Chondrocyte (in vitro differentiated cells): ENCODE data around the gene KRT9. TPM values are rescaled to one million over a fixed set of nuclear protein-coding genes. Genes with fewer than 3 reads are reported as not detected.
"Not testable (repeated sequence)": the region's sequence is repeated elsewhere in the genome, so short reads cannot be mapped to it uniquely, and the experiment has no call there.

Experiments
- DNase-seq: peaks from one replicate; pipeline ENCODE4 v3.0.0; 2021; ENCODE audit warnings: mixed read lengths, low spot score
- H3K27ac Mint-ChIP-seq: one replicate; pipeline ENCODE4 v1.8.0; 2021; ENCODE audit warnings: mild to moderate bottlenecking, moderate library complexity, mixed read lengths; ENCODE audit not compliant: unreplicated experiment
- H3K27me3 Mint-ChIP-seq: 2 replicates; pipeline ENCODE4 v1.8.0; 2021; ENCODE audit warnings: low read depth, mixed read lengths
- H3K36me3 Mint-ChIP-seq: 2 replicates; pipeline ENCODE4 v1.8.0; 2021; ENCODE audit warnings: low read depth, mixed read lengths
- H3K4me1 Mint-ChIP-seq: 2 replicates; pipeline ENCODE4 v1.8.0; 2021; ENCODE audit warnings: low read depth, mild to moderate bottlenecking, mixed read lengths
- H3K4me3 Mint-ChIP-seq: one replicate; pipeline ENCODE4 v1.8.0; 2021; ENCODE audit warnings: mild to moderate bottlenecking, moderate library complexity, mixed read lengths; ENCODE audit not compliant: unreplicated experiment
- H3K9me3 Mint-ChIP-seq: 2 replicates; pipeline ENCODE4 v1.8.0; 2021; ENCODE audit warnings: low read depth, mixed read lengths
- total RNA-seq: library from RNA; stranded (reverse); gene quantifications from 3 replicates; pipeline ENCODE4 v1.2.1, GENCODE V29; 2021
- TF ChIP-seq, protein P1 (sequence below): fragments of 200-600 bp; sonication (generic); IDR thresholded peaks from 2 replicates; pipeline ENCODE4 v1.5.0; 2021; ENCODE audit warnings: antibody characterized with exemption, mild to moderate bottlenecking, moderate library complexity

KRT9 gene
- total RNA-seq, 1 donor from 2014 or later = not detected

DNA sequence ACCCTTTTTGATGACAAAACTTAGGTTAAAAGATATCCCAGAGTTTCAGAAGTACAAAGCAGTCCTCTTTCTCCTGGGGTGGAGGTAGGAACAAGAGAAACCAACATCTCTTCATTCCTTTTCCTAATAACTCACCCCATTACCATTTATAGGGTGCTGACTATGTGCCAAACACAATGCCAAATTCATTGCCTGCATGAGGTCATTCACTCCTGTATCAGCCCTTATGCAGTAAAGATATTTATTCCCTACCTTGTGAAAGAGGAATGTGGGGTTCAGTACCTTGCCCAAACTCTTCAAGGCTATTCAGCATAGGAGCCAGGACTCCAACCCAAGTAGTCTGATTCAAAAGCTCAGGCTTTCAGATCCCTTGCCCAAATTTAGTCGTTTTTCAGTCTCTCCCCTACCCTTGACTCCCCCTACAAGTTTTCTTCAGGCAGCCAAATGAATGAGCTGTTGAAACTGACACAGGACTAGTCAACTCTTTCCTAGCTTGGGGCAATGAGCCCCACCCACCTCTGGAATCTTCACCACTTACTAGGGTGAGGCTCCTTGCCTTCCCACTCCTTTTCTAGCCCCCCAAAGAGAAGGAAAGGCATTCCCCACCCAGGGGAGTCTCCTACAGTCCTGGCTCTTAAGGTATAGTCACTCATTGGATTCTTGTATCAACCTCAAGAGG is 9.0 kb upstream of the KRT9 start:
- TF ChIP-seq, protein P1, sequence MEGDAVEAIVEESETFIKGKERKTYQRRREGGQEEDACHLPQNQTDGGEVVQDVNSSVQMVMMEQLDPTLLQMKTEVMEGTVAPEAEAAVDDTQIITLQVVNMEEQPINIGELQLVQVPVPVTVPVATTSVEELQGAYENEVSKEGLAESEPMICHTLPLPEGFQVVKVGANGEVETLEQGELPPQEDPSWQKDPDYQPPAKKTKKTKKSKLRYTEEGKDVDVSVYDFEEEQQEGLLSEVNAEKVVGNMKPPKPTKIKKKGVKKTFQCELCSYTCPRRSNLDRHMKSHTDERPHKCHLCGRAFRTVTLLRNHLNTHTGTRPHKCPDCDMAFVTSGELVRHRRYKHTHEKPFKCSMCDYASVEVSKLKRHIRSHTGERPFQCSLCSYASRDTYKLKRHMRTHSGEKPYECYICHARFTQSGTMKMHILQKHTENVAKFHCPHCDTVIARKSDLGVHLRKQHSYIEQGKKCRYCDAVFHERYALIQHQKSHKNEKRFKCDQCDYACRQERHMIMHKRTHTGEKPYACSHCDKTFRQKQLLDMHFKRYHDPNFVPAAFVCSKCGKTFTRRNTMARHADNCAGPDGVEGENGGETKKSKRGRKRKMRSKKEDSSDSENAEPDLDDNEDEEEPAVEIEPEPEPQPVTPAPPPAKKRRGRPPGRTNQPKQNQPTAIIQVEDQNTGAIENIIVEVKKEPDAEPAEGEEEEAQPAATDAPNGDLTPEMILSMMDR = no peak
- Mint-ChIP-seq H3K27me3 (peaks cover 30% of the 10 kb centered on the region), H3K4me3 (no peak overlapping the region), H3K27ac (no peak overlapping the region), H3K4me1 (peaks cover 8% of the 10 kb centered on the region), H3K9me3 (no peaks in the 10 kb centered on the region), H3K36me3 (no peaks in the 10 kb centered on the region)
- no peak for DNase-seq

DNA sequence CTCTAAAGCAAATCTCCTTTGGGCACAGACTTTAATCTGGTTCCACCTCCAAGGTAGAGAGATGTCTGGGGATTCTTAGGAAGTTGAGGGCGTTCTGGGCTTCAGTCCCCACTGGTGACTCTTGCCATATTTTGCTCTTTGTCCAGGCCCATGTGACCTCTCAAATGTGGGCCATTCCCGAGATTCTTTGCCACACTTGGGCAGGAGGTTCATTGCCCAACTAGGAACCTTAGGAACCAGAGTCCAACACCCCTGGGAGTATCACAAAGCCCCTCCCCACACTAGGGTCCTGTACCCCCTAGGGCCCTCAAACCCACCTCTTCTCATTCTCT is 8.4 kb upstream of the KRT9 start:
- TF ChIP-seq, protein P1 = no peak
- no peaks in the 10 kb centered on the region for H3K9me3 Mint-ChIP-seq
- no peak overlapping the region for H3K27ac Mint-ChIP-seq
- DNase-seq = no peak
- no peaks in the 10 kb centered on the region for H3K36me3 Mint-ChIP-seq
- H3K27me3 Mint-ChIP-seq = peaks cover 33% of the 10 kb centered on the region
- H3K4me1 Mint-ChIP-seq = peaks cover 8% of the 10 kb centered on the region
- no peak overlapping the region for H3K4me3 Mint-ChIP-seq

DNA sequence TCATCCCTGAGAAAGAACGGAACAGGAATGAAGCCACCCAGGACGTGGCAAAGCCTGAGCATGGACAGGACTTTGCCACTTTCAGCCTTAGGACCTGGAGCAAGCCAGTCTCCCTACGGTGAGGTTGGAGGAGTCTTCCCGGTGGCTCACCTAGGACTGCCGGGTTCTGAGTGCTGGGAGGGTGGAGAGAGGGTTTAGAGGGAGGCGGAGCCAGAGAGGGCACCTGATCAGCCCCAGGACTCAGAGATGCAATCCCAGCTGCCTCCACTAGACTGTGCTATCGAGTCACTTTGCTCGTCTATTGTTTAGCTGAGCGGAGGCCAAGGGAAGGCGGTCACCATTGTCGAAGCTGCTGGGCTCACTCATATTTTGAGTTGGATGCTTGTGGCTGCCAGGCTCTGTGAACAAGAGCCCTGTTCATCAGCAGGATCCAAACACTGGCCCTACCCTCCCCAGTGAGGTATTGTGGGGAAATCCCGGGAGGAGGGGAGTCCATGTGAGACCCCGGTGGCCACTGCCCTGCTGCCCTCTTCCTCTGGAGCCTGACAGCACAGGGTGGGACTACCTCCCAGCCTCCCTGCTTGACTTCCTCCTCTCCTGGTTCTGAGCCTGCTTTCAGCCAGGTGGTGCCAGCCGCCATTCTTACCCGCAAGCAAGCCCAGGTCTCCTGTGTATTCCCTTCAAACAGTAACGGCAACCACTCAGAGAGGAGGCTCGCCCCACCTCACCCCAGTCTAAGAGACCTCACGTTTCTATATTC is 7.8 kb upstream of the KRT9 start:
- H3K4me1 Mint-ChIP-seq = peaks cover 8% of the 10 kb centered on the region

DNA sequence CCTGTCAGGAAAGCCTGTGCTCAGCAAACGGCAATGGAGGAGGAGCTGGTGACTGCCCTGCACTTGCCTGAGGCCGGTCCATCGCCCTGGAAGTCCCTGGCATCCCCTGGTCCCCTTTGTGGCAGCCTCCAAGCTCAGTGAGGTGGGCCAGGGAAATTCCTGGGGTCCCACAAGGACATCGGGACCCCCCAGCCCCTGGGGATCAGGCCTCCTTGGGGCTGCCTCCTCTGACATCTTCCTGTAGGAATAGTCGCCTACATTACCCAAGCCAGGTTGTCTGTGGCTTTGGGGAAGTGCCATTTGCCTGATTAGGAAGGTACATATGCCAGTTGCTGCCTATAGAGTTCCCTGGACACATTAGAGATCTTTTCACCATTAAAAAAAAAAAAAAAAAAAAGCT is 7.1 kb upstream of the KRT9 start:
- TF ChIP-seq, protein P1 = no peak
- peaks cover 8% of the 10 kb centered on the region for H3K4me1 Mint-ChIP-seq
- peaks cover 35% of the 10 kb centered on the region for H3K27me3 Mint-ChIP-seq
- no peak overlapping the region for H3K27ac Mint-ChIP-seq
- no peaks in the 10 kb centered on the region for H3K36me3 Mint-ChIP-seq
- no peak overlapping the region for H3K4me3 Mint-ChIP-seq
- no peak for DNase-seq
- H3K9me3 Mint-ChIP-seq = no peaks in the 10 kb centered on the region

More for the DNA sequence above, 7.8 kb upstream of the KRT9 start:
- no peak for DNase-seq
- no peaks in the 10 kb centered on the region for H3K9me3 Mint-ChIP-seq
- peaks cover 36% of the 10 kb centered on the region for H3K27me3 Mint-ChIP-seq
- H3K36me3 Mint-ChIP-seq = no peaks in the 10 kb centered on the region
- no peak overlapping the region for H3K27ac Mint-ChIP-seq
- no peak overlapping the region for H3K4me3 Mint-ChIP-seq
- TF ChIP-seq, protein P1 = peak; percentile 84

DNA sequence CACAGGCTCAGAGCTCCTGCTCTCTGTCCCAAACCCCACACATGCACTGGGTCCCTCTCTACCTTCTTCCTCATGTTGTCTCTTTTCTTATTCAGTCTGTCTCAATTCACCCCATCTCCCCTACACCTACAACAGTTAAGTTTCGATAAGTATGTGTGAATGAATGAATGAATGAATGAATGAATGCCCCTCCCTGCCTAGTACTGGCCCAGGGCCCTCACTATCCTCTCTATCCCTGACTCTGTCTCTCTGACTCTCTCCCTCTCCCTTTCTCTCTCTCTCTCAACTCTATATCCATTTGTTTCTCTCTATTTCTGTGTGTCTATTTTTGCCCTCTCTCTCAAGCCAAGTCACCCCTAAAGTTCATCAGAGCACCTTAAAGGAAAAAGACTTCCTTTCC is 6.7 kb upstream of the KRT9 start:
- H3K27ac Mint-ChIP-seq = no peak overlapping the region

DNA sequence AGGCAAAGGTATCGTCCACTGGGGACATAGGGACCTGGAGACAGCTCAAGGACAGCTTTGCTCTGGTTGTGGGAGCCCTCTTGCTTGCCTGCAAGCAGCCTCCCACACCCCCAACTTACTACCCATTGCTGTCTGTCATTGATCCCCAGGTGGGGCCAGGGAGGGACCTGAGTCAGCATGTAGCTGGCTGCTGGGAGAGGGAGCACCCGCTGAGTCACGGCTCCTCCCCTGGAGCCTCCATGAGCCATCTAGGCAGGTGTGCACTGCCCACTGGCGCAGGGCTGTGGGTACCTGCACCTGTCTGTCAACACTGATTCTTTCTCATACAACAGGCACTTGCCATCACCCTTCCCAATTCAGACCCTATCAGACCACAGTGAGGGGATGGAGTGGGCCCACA is 4.9 kb upstream of the KRT9 start:
- H3K27ac Mint-ChIP-seq, H3K4me1 Mint-ChIP-seq, DNase-seq, H3K4me3 Mint-ChIP-seq, H3K9me3 Mint-ChIP-seq, H3K36me3 Mint-ChIP-seq: not testable (repeated sequence)
- peaks cover 41% of the 10 kb centered on the region for H3K27me3 Mint-ChIP-seq

More for the DNA sequence above, 6.7 kb upstream of the KRT9 start:
- DNase-seq = no peak
- Mint-ChIP-seq H3K9me3 (no peaks in the 10 kb centered on the region), H3K36me3 (no peaks in the 10 kb centered on the region), H3K4me3 (no peak overlapping the region), H3K27me3 (peaks cover 39% of the 10 kb centered on the region), H3K4me1 (peaks cover 8% of the 10 kb centered on the region)
- TF ChIP-seq, protein P1 = no peak
